ENCODE measurements around the gene ARHGAP9.

The ARHGAP9 gene

GRCh38 chr12:57522011-57522886 is 42.6 kb upstream of the ARHGAP9 start, which contains the start of gene MBD6 (continued):
- TF ChIP-seq TRIM28 (IDR thresholded peaks at IDR 0.05; ENCODE audit: borderline replicate concordance, low read length) (no peak; the same call in 1 of the 2 replicates), ZNF391 (tag by site-specific recombination; IDR thresholded peaks at IDR 0.05; ENCODE audit: borderline replicate concordance, low read depth) (peak; percentile 71; the same call in 1 of the 2 replicates), ZNF645 (tag by site-specific recombination; IDR thresholded peaks at IDR 0.05) (no peak), ZBTB7A (tag by site-specific recombination; IDR thresholded peaks at IDR 0.05; ENCODE audit: low read depth) (peak; percentile 92), CTCF (tag by site-specific recombination; IDR thresholded peaks at IDR 0.05) (no peak), TCF7L2 (IDR thresholded peaks at IDR 0.05; ENCODE audit: borderline replicate concordance, low read depth, low read length) (peak; percentile 83), KLF8 (tag by site-specific recombination; IDR thresholded peaks at IDR 0.05) (peak; percentile 94), ZNF658 (tag by site-specific recombination; IDR thresholded peaks at IDR 0.05) (no peak), ZNF76 (tag by site-specific recombination; IDR thresholded peaks at IDR 0.05; ENCODE audit: borderline replicate concordance, low read depth) (peak; percentile 47; the same call in 1 of the 2 replicates), ZNF626 (tag by site-specific recombination; IDR thresholded peaks at IDR 0.05) (no peak), INSM2 (tag by site-specific recombination; IDR thresholded peaks at IDR 0.05) (peak; percentile 70; the same call in 1 of the 2 replicates), ZNF692 (tag by site-specific recombination; IDR thresholded peaks at IDR 0.05) (peak; percentile 57; the same call in 1 of the 2 replicates), ZNF561 (tag by site-specific recombination; IDR thresholded peaks at IDR 0.05; ENCODE audit: borderline replicate concordance) (peak; percentile 34; the same call in 1 of the 2 replicates), ZNF629 (tag by site-specific recombination; IDR thresholded peaks at IDR 0.05) (peak; percentile 80), ZNF518A (tag by site-specific recombination; conservative IDR thresholded peaks at IDR 0.05; ENCODE audit: low read depth) (no peak), ZBTB44 (tag by site-specific recombination; IDR thresholded peaks at IDR 0.05) (peak; percentile 5; the same call in 1 of the 2 replicates), KLF16 (tag by site-specific recombination; IDR thresholded peaks at IDR 0.05) (peak; percentile 73), EGR2 (tag by site-specific recombination; IDR thresholded peaks at IDR 0.05; ENCODE audit: low read depth) (peak; percentile 47), ZFP41 (tag by site-specific recombination; IDR thresholded peaks at IDR 0.05; ENCODE audit: borderline replicate concordance) (no peak), ZBTB26 (tag by site-specific recombination; optimal IDR thresholded peaks at IDR 0.05) (peak; percentile 51)

All from HEK293 (cell line).